ENCODE measurements around the gene CYP4F22.
A peak's percentile ranks its signal among the peaks of the same experiment; 100 is the strongest.

The CYP4F22 gene

GRCh38 chr19:15544970-15545369 is 36.6 kb downstream of the CYP4F22 start:
- Histone ChIP-seq H3K27ac (ENCODE audit: low read length) (no peak overlapping the region), H3K9ac (ENCODE audit: low read length) (no peak overlapping the region), H3K4me3 (ENCODE audit: low read length) (no peak overlapping the region), H3K27me3 (ENCODE audit: control insufficient read depth, insufficient read depth, low read length) (no peaks in the 10 kb centered on the region), H3K9me3 (ENCODE audit: control insufficient read depth, low read depth, low read length) (peaks cover 22% of the 10 kb centered on the region), H3K36me3 (ENCODE audit: control insufficient read depth, low read depth, low read length) (no peaks in the 10 kb centered on the region), H3K4me1 (ENCODE audit: control insufficient read depth, low read depth, low read length) (no peaks in the 10 kb centered on the region)

DNA sequence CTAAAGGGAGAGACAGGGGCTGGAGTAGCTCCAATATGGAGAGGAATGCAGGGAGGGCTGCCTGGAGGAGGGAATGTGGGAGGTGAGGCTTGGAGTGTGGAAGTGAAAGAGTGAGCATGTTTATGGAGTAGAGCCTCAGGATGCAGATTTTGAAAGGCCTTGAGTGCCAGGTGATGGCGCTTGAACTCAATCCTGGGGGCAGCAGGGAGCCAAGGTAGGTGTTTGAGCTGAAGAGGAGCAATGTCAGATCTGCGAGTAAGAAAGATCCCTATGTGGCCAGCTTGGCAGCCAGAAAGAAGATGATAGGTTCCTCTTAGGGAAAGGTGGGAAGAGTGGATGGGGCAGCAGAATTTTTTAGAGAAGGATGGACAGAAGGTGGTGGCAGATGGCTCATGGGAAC is 40.3 kb downstream of the CYP4F22 start:
- H3K9me3 ChIP-seq (ENCODE audit: control insufficient read depth, low read depth, low read length), result peaks cover 15% of the 10 kb centered on the region
- H3K27me3 ChIP-seq (ENCODE audit: control insufficient read depth, insufficient read depth, low read length), result no peaks in the 10 kb centered on the region
- H3K9ac ChIP-seq (ENCODE audit: low read length), result no peak overlapping the region
- no peak overlapping the region for H3K4me3 ChIP-seq (ENCODE audit: low read length)
- H3K27ac ChIP-seq (ENCODE audit: low read length), result no peak overlapping the region
- H3K4me1 ChIP-seq (ENCODE audit: control insufficient read depth, low read depth, low read length), result no peaks in the 10 kb centered on the region
- H3K36me3 ChIP-seq (ENCODE audit: control insufficient read depth, low read depth, low read length), result no peaks in the 10 kb centered on the region

DNA sequence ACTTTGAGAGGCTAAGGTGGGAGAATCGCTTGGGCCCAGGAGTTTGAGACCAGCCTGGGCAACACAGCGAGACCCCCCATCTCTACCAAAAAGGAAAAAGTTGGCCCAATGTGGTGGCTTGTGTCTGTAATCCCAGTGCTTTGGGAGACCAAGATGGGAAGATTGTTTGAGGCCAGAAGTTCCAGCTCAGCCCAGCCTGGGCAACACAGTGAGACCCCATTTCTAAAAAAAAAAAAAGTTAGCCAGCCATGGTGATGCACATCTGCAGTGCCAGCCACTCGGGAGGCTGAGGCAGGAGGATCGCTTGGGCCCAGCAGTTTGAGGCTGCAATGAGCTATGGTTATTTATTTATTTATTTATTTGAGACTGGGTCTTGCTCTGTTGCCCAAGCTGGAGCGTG is 41.3 kb downstream of the CYP4F22 start:
- Histone ChIP-seq H3K36me3 (ENCODE audit: control insufficient read depth, low read depth, low read length) (no peaks in the 10 kb centered on the region), H3K9ac (ENCODE audit: low read length) (no peak overlapping the region), H3K4me3 (ENCODE audit: low read length) (no peak overlapping the region), H3K4me1 (ENCODE audit: control insufficient read depth, low read depth, low read length) (no peaks in the 10 kb centered on the region), H3K9me3 (ENCODE audit: control insufficient read depth, low read depth, low read length) (peaks cover 6% of the 10 kb centered on the region), H3K27me3 (ENCODE audit: control insufficient read depth, insufficient read depth, low read length) (no peaks in the 10 kb centered on the region), H3K27ac (ENCODE audit: low read length) (no peak overlapping the region)

DNA sequence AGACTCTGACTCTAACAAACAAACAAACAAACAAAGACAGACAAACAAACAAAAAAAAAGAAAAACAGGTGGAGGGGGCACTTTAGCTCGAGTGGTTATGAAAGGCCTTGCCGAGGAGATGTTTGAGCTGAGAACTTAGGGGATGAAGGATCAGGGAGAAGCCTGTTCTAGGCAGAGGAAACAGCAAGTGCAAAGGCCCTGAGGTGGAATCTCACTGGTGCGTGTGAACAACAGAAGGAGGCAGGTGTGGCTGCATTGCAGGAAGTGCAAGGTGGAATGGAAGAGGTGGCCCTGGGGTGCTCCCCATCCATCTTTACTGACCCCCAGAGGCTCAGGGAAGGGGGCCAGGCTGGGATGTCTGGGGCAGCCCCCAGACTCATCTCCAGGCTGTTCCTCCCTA is 41.9 kb downstream of the CYP4F22 start:
- Histone ChIP-seq H3K27ac (ENCODE audit: low read length) (no peak overlapping the region), H3K4me3 (ENCODE audit: low read length) (no peak overlapping the region), H3K9ac (ENCODE audit: low read length) (no peak overlapping the region), H3K9me3 (ENCODE audit: control insufficient read depth, low read depth, low read length) (peaks cover 5% of the 10 kb centered on the region), H3K36me3 (ENCODE audit: control insufficient read depth, low read depth, low read length) (no peaks in the 10 kb centered on the region), H3K27me3 (ENCODE audit: control insufficient read depth, insufficient read depth, low read length) (no peaks in the 10 kb centered on the region), H3K4me1 (ENCODE audit: control insufficient read depth, low read depth, low read length) (no peaks in the 10 kb centered on the region)

GRCh38 chr19:15550929-15551292 is 42.6 kb downstream of the CYP4F22 start:
- H3K36me3 ChIP-seq (ENCODE audit: control insufficient read depth, low read depth, low read length), result no peaks in the 10 kb centered on the region
- no peak overlapping the region for H3K4me3 ChIP-seq (ENCODE audit: low read length)
- no peaks in the 10 kb centered on the region for H3K27me3 ChIP-seq (ENCODE audit: control insufficient read depth, insufficient read depth, low read length)
- peaks cover 5% of the 10 kb centered on the region for H3K9me3 ChIP-seq (ENCODE audit: control insufficient read depth, low read depth, low read length)
- H3K27ac ChIP-seq (ENCODE audit: low read length), result no peak overlapping the region
- H3K9ac ChIP-seq (ENCODE audit: low read length), result no peak overlapping the region
- H3K4me1 ChIP-seq (ENCODE audit: control insufficient read depth, low read depth, low read length), result no peaks in the 10 kb centered on the region

DNA sequence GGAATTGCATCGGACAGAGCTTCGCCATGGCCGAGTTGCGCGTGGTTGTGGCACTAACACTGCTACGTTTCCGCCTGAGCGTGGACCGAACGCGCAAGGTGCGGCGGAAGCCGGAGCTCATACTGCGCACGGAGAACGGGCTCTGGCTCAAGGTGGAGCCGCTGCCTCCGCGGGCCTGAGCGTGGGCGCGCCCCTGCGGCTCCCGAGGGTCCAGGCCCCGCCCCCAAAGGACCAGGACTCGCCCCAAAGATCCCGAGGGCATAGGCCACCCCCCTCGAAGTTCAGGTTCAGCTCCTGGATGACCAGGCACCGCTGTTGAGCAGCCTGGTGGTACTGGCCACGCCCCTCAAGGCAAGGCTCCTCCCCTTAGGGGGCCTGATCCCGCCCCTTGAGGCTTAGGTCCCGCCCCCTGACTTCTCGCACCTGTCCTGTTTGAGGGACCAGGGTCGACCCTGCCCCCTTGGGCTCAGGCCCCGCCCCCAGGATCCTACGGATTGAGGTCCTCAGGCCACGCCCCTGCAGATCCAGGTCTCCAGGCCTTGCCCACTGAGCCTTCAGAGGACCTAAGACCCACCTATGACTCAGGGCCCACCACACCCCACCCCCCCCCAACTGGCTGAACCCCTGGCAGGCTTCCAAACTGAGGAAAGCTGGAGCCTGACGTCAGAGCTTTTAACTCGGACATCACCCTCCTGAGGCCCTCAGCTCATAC is 43.1 kb downstream of the CYP4F22 start:
- H3K4me3 ChIP-seq (ENCODE audit: low read length), result no peak overlapping the region
- no peaks in the 10 kb centered on the region for H3K4me1 ChIP-seq (ENCODE audit: control insufficient read depth, low read depth, low read length)
- no peak overlapping the region for H3K27ac ChIP-seq (ENCODE audit: low read length)
- H3K27me3 ChIP-seq (ENCODE audit: control insufficient read depth, insufficient read depth, low read length), result no peaks in the 10 kb centered on the region
- no peaks in the 10 kb centered on the region for H3K36me3 ChIP-seq (ENCODE audit: control insufficient read depth, low read depth, low read length)
- H3K9me3 ChIP-seq (ENCODE audit: control insufficient read depth, low read depth, low read length), result peaks cover 3% of the 10 kb centered on the region
- no peak overlapping the region for H3K9ac ChIP-seq (ENCODE audit: low read length)

DNA sequence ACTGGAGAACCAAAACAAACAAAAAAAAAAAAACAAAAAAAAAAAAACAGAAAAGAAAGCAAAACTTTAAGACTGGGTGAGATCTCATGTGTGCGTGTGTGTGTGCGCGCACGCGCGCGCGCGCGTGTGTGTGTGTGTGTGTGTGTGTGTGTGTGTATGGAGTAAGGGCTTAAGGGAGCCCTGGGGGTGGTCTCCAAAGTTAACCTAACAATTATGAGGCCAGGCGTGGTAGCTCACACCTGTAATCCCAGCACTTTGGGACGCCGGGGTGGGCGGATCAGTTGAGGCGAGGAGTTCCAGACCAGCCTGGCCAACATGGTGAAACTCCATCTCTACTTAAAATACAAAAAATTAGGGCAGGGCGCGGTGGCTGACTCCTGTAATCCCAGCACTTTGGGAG is 46.7 kb downstream of the CYP4F22 start:
- H3K9me3 ChIP-seq (ENCODE audit: control insufficient read depth, low read depth, low read length), result no peaks in the 10 kb centered on the region
- no peaks in the 10 kb centered on the region for H3K4me1 ChIP-seq (ENCODE audit: control insufficient read depth, low read depth, low read length)
- no peaks in the 10 kb centered on the region for H3K27me3 ChIP-seq (ENCODE audit: control insufficient read depth, insufficient read depth, low read length)
- H3K4me3 ChIP-seq (ENCODE audit: low read length), result no peak overlapping the region
- no peaks in the 10 kb centered on the region for H3K36me3 ChIP-seq (ENCODE audit: control insufficient read depth, low read depth, low read length)
- H3K27ac ChIP-seq (ENCODE audit: low read length), result no peak overlapping the region
- H3K9ac ChIP-seq (ENCODE audit: low read length), result no peak overlapping the region

DNA sequence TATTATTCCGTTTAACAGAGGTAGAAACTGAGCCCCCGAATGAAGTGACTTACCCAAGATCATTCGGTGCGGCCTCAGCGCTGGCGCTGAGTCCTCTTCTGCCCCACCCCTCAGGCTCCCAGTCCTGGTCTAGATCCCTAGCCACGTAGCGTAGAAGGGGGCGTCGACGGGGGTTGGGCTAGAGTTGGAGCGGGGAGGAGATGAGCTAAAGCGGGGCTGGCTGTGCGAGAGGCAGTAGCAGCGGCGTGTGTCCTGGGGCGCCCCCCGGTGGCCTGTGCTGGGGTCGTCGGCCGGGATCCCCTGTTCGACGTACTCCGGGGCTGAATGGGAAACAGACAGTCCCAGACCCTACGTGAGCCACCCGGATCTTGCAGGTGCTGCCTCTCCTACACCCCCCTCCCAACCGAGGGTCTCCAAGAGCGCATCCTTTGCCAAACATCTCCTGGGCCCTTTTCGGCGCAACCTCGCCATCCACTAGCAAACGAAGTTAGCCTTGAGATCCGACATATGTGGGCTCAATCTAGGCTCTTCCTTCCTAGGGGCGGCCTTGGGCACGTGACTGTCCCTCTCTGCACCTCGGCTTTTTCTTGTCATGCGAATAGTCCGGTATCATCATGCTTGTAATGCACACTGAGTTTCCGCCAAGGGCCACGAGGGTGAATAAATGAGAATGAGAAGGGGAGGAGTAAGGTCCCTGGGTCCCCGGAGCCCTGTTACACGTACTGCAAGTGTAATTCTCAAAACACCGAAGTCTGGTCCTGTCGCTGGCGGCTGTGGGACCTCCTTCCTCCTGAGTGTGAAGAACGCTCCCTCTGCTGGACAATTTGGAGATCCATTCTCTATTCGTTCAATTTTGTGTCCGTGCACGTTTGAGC is 47.7 kb downstream of the CYP4F22 start:
- Histone ChIP-seq H3K4me3 (ENCODE audit: low read length) (peak overlapping the region; percentile 17), H3K27ac (ENCODE audit: low read length) (no peak overlapping the region), H3K36me3 (ENCODE audit: control insufficient read depth, low read depth, low read length) (no peaks in the 10 kb centered on the region), H3K9me3 (ENCODE audit: control insufficient read depth, low read depth, low read length) (peaks cover 4% of the 10 kb centered on the region), H3K9ac (ENCODE audit: low read length) (no peak overlapping the region), H3K27me3 (ENCODE audit: control insufficient read depth, insufficient read depth, low read length) (no peaks in the 10 kb centered on the region), H3K4me1 (ENCODE audit: control insufficient read depth, low read depth, low read length) (no peaks in the 10 kb centered on the region)

DNA sequence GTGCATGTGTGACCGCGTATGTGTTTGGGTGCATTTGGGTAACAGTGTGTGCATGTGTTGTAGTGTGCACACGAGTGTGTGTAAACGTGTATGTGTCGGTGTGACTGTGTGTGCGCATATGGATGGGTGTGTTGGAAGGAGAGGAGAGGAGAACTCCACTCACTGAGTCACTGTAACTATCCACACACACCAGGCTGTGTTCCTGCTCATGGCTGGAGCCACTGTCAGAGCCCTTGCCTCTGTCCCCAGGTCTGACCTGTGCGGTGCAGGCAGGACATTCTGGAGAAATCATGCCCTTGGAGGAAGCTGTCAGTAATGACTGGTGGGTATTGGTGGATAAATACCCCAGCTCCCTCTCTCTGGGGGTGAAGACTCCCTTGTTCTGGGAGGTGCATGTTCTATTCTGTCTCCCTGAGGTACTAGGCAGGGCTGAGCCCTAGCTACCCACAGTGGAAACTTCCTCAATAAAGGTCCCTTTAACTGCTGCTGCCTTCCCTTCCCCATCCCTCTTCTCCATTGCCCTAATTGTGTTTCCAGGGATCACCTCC is 48.4 kb downstream of the CYP4F22 start:
- no peaks in the 10 kb centered on the region for H3K4me1 ChIP-seq (ENCODE audit: control insufficient read depth, low read depth, low read length)
- no peaks in the 10 kb centered on the region for H3K27me3 ChIP-seq (ENCODE audit: control insufficient read depth, insufficient read depth, low read length)
- H3K4me3 ChIP-seq (ENCODE audit: low read length), result no peak overlapping the region
- H3K27ac ChIP-seq (ENCODE audit: low read length), result no peak overlapping the region
- no peak overlapping the region for H3K9ac ChIP-seq (ENCODE audit: low read length)
- no peaks in the 10 kb centered on the region for H3K36me3 ChIP-seq (ENCODE audit: control insufficient read depth, low read depth, low read length)
- H3K9me3 ChIP-seq (ENCODE audit: control insufficient read depth, low read depth, low read length), result peaks cover 8% of the 10 kb centered on the region

DNA sequence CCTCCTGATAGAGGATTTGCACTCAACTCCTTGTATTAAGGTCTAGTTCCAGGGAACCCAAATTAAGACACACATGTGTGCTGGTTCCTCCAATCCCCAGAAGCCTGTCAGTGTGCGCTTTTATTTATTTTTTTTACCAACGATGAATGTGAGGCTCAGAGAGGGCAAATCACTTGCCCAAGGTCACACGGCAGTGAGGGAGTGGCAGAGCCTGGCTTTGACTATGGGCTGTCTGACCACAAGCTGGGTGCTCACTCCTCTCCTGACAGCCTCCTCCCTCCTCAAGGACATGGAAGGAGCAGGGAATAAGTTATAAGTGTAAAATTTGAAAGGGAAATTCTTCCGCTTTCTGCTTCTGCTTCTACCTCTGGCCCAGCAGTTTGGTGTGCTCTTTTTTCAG is 48.9 kb downstream of the CYP4F22 start:
- Histone ChIP-seq H3K9ac (ENCODE audit: low read length) (no peak overlapping the region), H3K4me3 (ENCODE audit: low read length) (no peak overlapping the region), H3K27me3 (ENCODE audit: control insufficient read depth, insufficient read depth, low read length) (no peaks in the 10 kb centered on the region), H3K4me1 (ENCODE audit: control insufficient read depth, low read depth, low read length) (no peaks in the 10 kb centered on the region), H3K27ac (ENCODE audit: low read length) (no peak overlapping the region), H3K36me3 (ENCODE audit: control insufficient read depth, low read depth, low read length) (no peaks in the 10 kb centered on the region), H3K9me3 (ENCODE audit: control insufficient read depth, low read depth, low read length) (peaks cover 8% of the 10 kb centered on the region)

DNA sequence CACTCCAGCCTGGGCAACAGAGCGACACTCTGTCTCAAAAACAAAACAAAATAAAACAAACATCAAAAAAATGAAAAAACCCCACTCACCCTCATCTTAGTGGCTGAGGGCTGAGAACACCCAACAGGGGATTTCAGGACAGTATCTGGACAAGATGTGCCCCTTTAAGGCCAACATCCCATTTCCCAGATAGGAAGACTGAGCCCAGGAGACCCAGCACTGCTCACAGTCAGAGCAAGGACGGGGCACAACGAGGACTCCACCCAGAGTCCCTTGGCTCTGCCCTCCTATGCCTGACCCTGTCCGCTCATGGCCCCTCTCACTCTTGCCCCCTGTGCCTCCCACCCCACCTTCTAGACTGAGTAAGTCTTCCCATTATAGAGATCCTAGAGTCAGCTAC is 53.8 kb downstream of the CYP4F22 start:
- H3K36me3 ChIP-seq (ENCODE audit: control insufficient read depth, low read depth, low read length), result no peaks in the 10 kb centered on the region
- no peak overlapping the region for H3K4me3 ChIP-seq (ENCODE audit: low read length)
- no peaks in the 10 kb centered on the region for H3K4me1 ChIP-seq (ENCODE audit: control insufficient read depth, low read depth, low read length)
- no peak overlapping the region for H3K27ac ChIP-seq (ENCODE audit: low read length)
- no peaks in the 10 kb centered on the region for H3K27me3 ChIP-seq (ENCODE audit: control insufficient read depth, insufficient read depth, low read length)
- peaks cover 19% of the 10 kb centered on the region for H3K9me3 ChIP-seq (ENCODE audit: control insufficient read depth, low read depth, low read length)
- H3K9ac ChIP-seq (ENCODE audit: low read length), result no peak overlapping the region
